ENCODE measurements around the gene MPHOSPH9.
"Not testable (repeated sequence)": the region's sequence is repeated elsewhere in the genome, so short reads cannot be mapped to it uniquely, and the experiment has no call there.

MPHOSPH9 gene

DNA sequence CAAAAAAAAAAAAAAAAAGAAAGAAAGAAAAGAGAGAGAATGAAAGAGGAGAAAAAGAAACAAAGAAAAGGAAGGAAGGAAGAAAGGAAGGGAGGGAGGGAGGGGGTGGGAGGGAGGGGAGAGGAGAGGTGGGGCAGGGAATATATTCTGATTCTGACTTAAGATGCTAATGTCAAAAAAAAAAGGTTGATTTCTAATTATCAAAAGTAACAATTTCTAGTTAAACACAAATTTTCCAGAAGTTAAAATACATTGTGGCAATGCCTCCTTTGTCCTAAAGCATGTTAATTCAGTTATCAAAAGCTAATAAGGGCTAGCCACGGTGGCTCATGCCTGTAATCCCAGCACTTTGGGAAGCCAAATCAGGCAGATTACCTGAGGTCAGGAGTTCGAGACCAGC, 7.5 kb downstream of the MPHOSPH9 start:
- no peak for DNase-seq (ENCODE audit: low spot score)

DNA sequence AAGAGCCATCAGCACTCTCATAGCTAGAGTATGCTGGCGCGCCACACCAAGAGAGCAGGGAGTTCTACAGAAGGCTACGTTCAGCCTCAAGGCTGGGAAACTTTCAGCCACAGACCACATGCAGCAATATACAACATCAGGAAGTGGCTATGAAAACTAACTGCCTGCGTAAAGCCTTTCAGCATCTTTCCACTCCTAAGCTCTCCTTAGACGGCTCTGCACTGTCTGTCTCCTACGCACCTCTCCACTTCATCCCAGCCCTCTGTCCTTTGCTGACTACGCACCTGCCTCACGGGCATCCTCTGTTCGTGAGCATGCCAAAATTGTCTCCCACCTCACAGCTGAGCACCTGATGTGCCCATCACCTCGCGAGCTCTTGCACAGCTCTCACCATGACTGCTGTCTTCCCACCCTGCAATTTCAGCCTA, 9.7 kb downstream of the MPHOSPH9 start:
- DNase-seq (ENCODE audit: low spot score), result no peak

DNA sequence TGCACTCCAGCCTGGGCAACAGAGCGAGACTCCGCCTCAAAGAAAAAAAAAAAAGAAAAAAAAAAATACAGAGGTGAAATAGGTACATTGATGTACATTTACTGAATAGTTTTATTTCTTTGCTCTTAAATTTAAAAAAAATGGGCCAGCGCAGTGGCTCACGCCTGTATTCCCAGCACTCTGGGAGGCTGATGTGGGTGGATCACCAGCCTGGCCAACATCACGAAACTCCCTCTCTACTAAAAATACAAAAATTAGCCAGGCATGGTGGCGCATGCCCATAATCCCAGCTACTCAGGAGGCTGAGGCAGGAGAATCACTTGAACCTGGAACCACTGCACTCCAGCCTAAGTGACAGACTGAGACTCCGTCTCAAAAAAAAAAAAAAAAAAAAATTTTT, 25.1 kb downstream of the MPHOSPH9 start:
- DNase-seq (ENCODE audit: low spot score), result not testable (repeated sequence)

DNA sequence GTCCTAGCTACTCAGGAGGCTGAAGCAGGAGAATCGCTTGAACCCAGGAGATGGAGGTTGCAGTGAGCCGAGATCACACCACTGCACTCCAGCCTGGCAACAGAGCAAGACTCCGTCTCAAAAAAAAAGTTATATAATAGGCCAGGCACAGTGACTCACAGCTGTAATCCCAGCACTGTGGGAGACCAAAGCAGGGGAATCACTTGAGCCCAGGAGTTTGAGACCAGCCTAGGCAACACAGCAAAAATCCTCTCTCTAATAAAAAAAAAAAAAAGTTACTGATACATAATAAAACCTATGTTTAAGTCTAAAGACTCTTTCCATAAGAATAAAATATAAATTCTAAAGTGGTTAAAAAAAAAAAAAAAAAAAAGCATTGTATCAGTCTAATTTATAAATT, 26.1 kb downstream of the MPHOSPH9 start:
- not testable (repeated sequence) for DNase-seq (ENCODE audit: low spot score)

DNA sequence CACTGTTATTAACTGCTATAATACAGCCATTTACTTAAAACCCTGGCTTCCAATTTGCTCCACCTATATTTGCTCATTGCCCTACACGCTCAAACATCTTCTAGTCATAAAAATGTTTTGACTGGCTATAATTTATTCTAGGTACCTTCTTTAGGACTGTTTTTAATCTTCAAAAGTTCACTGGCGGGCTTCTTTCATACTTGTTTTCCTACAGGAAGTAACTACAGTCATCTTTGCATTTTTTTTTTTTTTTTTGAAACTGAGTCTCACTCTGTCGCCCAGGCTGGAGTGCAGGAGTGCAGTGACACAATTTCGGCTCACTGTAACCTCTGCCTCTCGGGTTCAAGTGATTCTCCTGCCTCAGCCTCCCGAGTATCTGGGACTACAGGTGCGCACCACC, 32.5 kb downstream of the MPHOSPH9 start:
- DNase-seq (ENCODE audit: low spot score), result no peak

DNA sequence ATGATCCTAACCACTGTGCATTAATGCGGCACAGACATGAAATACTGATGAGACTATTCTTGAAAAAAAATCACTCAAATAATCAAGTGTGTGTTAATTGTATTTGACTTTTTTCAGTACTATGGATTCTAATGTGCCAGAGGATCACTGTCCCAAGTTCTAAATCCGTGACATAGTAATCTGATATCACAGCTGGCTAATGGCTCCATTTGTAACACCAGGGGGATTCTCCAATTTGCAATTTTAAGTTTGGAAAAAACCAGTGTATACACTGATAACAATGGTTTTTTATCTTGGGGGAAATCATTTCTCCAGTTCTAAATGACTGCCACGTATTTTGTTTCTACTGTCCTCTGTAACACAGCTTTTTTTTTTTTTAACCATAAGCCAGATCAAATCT, 33.0 kb downstream of the MPHOSPH9 start:
- no peak for DNase-seq (ENCODE audit: low spot score)

DNA sequence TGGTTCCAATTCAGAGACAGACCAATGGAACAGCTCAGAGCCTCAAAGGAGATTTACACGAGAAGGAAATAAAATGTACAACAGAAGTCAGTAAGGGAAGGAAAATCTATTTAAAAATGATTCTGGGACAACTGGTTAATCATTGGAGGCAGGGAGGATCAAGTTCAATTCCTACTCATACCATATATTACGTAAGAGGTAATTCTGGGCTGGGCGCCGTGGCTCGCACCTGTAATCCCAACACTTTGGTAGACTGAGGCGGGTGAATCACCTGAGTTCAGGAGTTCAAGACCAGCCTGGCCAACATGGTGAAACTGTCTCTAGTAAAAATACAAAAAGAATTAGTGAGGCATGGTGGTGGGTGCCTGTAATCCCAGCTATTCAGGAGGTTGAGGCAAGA, 45.3 kb downstream of the MPHOSPH9 start:
- DNase-seq (ENCODE audit: low spot score), result no peak

DNA sequence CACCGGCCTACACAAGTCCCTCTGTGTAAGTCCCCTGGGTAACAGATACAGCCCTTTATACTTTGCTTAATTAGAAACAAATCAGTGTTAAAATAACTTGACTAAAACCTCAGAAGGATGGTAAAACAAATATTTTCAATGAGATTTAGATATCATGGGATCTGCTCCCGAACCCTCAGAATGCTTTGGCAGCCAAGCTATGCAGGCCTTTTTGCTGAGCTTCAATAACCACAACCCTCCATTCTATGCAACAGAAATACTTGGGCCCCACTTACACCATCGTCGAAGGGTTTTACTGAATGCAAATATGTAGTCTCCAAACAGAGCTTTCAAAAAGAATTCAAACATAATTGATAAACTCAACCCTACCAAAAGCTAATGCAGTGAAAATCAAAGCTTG, 52.8 kb downstream of the MPHOSPH9 start:
- DNase-seq (ENCODE audit: low spot score), result no peak

DNA sequence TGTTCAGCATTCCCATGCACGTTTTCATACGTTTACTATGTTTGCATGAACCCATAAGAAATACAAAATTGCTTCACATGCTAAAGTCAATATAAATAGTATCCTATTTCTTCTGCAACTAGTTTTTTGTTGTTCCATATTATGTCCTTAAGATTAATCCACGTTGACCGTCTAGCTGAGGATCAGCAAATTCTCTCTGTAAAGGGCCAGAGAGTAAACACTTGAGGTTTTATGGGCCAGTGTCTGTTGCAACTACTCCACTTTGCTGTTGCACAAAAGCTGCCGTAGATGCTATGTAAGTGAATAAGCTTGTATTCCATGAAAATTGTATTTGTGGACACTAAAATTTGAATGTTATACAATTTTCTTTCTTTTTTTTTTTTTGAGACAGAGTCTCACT, 61.0 kb downstream of the MPHOSPH9 start:
- DNase-seq (ENCODE audit: low spot score), result no peak

DNA sequence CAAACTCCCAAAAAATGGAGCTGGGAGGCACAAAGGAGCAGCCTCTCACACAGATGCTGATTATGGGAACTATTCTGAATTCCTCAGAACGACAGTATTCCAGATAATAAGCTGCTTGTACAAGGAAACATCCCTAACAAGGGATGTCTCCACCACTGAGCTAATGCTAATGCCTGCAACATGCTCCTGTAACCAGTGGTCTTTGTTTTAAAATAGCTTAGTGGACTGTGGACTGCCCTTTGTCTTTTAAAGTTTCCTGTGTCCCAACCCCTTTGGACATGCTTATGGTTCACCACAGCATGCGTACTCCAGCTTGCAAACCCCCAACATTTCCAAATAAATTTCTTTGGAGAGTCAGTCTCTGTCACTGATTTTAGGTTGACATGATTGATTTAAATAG, 65.6 kb downstream of the MPHOSPH9 start:
- no peak for DNase-seq (ENCODE audit: low spot score)

DNA sequence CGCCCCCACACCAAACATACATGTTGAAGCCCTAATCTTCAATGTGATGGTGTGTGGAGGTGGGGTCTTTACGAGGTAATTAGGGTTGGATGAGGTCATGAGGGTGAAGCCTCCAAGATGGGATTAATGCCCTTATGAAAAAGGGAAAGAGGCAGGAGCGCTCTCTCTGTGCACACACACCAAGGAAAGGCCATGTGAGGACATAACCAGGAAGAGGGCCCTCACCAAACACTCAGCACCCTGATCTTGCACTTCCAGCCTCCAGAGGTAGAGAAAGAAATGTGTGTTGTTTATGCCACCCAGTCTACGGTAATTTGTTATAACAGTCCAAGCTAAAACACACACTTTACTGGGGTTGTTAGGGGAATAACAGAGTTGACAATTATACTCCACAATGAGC, 67.4 kb downstream of the MPHOSPH9 start:
- no peak for DNase-seq (ENCODE audit: low spot score)

DNA sequence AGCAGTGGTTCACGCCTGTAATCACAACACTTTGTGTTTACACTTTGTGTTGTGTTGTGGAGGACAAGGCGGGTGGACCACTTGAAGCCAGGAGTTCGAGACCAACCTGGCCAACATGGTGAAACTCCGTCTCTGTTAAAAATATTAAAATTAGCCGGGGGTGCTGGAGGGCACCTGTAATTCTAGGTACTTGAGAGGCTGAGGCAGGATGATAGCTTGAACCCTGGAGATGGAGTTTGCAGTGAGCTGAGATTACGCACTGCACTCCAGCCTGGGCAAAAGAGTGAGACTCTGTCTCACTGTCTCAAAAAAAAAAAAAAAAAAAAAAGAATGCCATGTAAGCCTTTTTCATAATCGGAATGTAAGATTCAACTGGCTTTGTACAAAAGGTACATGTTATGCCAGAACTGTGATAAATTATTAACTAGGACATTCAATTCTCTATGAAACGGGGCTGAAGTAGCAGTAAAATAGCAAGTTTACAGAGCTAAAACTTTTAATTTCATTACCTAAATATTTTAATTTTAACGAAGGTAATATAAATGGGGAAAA, 68.2 kb downstream of the MPHOSPH9 start:
- DNase-seq (ENCODE audit: low spot score), result no peak

DNA sequence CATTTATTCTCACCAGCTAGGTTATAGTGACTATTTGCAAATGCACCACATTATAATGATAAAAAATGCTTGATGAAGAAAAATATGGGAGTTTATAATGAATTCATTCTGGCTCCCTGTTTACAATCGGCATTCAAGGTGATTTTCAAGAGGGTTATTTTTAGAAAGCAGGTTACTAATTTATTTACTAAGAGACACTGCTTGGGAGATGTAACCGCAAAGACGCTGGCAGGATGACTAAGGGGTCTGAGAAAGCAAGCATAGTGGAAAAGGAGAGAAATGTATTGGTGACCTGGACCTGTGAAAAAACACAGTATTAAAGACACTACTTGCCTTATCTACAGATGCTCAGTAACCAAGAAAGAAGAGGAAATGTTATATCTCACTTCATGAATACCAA, 68.7 kb downstream of the MPHOSPH9 start:
- DNase-seq (ENCODE audit: low spot score), result no peak

DNA sequence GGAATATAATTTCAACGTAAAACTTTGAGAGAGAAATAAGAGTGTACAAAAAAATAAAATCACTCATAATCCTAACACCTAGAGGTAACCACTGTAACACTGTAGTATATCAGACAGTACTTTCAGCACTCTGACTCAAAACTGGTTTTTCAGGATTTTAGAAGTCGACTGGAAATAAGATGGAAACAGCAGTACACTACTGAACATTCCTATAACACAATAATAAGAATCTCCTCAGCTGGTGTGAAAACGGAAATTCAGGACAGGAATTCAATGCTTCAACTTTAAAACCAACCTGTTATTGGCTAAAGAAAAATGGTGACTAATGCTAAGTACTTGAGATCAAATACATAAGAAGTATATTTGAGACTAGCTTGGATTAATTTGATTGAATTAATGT, 69.7 kb downstream of the MPHOSPH9 start:
- DNase-seq (ENCODE audit: low spot score), result no peak

DNA sequence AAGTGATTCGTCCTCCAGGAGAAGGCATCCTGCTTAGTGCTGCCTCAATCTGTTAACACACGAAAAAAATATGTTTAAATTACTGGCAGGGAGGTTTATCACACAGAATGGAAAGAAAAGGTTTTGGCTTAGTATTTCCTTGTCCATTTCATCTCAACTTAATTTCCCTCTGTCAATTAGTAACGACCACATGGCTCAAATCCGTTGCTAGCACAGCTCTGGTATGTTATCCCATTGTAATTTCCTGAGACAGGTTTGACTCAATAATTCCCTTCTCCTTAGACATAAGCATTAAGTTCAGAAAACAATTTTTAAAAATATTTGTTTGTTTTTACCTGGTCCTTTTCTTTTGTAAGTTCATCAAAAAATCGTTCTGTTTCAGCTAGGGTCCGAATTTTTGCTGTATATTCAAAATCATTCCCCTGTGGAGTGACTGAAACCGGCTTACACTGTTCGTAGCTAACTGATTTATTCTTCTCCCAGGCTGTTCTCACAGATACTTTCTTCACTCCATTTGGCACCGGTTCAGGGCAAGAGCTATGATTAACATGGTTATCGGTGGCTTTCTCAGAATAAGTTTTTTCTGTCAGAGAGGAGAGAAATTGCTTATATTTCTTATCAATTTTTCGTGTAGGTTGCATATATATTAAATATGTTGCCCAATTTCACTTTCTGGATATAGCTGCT, 72.0 kb downstream of the MPHOSPH9 start:
- DNase-seq (ENCODE audit: low spot score), result no peak

DNA sequence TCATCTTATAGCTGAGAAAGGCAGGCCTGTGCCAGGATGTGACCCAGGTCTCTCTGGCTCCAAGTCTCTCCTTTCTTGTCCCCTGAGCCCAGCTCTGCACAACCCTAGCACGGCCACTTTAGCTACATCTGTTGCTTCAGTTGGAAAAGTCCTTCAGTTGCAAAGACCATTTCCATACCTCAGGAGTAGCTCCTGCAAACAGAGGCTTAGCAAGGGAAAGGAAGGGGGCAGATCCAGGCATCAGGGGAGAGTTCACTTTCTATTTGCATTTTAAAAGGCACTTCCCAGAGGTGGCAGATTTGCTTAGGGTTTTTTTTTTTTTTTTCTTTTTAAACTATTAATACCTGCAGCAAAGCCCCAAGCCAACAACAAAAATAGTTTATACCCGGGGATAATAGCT, 79.0 kb downstream of the MPHOSPH9 start:
- no peak for DNase-seq (ENCODE audit: low spot score)

DNA sequence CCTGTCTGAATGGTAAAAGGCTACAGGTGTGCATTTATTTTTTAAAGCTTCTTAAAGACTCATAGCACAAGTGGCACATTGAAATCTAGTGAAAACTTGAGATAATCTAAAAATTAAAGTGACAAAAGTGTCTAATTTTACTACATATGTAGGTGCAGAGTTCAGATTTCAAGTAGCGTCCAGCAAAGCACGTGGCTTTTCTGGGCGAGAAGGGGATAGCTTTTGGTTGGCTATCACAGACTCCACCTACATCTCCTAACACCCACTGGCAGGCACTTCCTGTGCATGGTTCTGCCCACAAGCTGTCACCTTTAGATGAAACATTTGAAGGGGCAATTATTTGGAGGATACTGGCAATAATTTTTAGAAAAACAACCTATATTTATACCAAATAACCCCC, 80.1 kb downstream of the MPHOSPH9 start:
- DNase-seq (ENCODE audit: low spot score), result no peak

DNA sequence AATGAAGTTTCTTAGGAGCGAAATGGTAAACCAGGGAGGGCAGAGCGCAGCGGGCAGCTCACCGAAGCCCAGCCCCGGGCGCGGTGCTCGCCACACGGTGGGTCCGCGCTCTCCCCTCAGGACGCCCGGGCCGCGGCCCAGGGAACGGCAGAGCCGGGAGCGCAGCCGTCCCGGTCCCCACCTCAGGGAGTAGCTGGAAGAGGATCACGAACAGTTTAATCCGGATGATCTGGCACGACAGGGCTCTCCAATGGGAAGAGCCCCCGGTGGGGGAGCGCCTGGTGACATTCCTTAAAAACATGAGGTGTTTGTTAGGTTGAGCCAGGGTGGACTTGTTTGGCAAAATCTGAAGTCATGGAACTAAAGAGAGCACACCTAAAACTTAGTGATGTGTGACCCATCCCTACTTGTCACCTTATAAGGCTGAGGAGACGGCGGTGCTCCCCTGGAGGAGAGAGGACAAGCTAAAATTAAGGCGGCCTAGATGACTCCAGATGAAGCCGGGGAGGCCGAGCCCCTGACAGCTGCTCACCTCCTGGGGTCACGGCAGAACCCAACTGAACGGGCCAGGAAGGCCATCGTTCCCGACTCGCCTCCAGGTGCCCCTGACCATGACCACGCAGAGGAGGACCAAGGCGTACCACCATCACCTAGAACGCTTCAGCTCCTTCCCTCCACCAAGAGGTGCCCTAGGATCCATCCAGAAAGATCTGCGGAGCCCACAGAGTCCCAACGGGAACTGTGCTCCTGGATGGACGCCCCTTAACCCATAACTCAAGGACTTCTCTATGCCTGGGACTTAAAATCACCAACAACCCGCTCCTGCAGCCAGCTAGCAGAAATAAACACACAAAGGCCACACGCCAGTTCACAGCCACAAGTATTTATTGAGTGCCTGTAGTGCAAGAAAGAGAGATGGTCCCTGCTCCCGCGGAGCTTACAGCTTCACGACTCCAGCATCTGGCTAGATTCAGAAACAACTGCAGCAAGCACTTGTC, 81.2 kb downstream of the MPHOSPH9 start:
- DNase-seq (ENCODE audit: low spot score), result no peak

DNA sequence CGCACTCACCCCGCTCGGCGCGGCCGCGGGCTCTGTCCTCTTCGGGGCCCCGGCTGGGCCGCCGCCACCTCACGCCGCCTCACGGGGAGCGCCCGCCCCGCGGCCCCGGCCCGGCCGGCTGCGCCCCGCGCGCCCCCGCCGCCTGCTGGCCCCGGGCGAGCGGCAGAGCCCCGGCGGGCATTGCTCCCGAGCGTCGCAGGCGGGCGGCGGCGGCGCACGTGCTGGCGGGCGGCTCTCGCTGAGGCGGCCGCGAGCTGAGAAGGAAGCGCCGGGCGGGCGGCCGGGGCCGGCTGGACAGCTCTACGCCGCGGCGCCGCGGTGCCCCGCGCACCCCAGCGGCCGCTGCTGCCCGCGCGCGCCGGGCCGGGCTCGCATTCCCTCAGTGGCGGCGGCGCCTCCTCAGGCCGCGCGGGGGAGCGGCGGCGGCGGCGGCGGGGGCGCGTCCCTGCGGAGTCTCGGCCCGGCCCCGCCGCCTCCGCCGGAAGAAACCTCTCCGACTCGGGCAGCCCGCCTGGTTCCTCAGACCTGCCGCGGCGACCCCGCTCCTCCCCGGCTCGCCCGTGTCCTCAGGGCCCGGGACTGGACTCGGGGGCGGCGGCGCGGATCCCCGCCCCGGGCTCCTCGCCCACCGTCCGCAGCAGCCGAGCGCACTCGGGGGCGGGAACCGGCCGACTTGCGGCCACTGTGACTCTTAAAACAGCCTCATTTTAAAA, 82.0 kb downstream of the MPHOSPH9 start, which contains the start of gene PITPNM2:
Gene PITPNM2, minus strand, starts transcription at position 347 of the 713 bp plus-strand sequence. CDS start 116,500 bp downstream, outside the sequence.
- DNase-seq (ENCODE audit: low spot score), result peak; percentile 39

DNA sequence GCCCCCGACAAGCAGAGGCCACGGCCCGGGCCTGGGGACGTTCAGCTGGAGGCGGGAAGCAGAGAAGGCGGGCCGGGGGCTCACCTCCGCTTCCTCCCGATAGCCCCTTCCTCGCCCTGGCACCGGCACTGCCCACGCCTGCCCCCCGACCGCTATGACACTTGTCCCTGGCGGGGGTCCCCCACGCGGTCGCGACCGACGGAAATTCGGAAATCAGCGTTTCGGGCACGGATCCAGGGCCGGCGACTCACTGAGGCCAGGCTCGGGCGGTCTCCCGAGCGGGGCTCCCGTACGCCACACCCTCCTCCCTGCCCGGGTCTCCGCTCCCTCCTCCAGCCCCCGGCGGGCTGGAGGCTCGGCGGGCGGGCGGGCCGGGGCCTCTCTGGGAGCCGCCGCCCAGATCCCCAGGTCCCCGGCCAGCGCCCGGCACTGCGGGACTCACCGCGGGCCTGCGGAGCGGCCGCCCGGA, 82.6 kb downstream of the MPHOSPH9 start:
- DNase-seq (ENCODE audit: low spot score), result no peak

DNA sequence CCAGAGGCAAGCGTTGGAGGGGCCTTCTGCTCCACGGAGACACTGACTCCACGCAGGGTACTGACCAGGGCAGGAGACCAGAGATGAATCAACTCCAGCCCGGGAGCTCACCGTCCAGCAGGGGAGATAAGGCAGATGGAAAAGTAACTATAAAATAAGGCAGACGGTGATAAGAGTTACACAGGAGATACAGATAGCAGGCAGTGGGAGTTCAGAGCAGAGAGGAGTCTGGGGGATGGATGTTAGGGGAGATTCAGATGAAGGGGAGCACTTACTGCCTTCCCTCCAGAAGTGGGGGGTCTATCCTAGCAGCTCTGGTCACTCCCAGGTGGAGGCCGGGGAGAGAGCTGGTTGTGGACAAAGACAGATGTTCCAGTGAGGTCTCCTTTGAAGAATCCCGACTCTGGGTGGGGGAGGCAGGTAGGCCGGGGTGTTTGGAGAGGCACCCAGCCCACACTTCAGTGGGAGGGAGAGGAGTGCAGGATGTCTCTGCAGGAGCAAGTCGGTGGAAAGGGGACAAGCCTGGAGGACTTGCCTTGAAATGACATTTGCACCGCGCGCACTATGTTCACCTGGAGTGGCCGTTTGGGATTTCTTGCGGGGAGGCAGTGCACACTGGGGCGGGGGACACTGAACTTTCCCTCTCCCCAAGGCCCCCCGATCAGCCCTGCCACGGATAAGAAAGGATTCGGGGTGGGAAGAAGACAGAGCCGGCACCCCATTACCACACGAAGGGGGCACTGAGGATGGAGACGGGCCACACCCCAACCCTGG, 83.3 kb downstream of the MPHOSPH9 start:
- no peak for DNase-seq (ENCODE audit: low spot score)
